Neuronal stem cell (in vitro differentiated cells): ENCODE data around the gene DNAH8.

ENCODE experiments used
- DNase-seq: peaks from one replicate; pipeline ENCODE4 v3.0.0-alpha.2; 2013; ENCODE audit warnings: low spot score
- H2AFZ ChIP-seq: one replicate; pipeline ENCODE4 v1.6.1; 2013; ENCODE audit warnings: mild to moderate bottlenecking, low read length, inconsistent platforms
- H2AK5ac ChIP-seq: 2 replicates; pipeline ENCODE4 v1.6.1; 2013; ENCODE audit warnings: low read depth, mild to moderate bottlenecking, inconsistent platforms, low read length, moderate library complexity, mixed read lengths
- H2BK120ac ChIP-seq: 2 replicates; pipeline ENCODE4 v1.6.1; 2013; ENCODE audit warnings: low read depth, mild to moderate bottlenecking, inconsistent platforms, low read length, moderate library complexity, mixed read lengths
- H2BK12ac ChIP-seq: one replicate; pipeline ENCODE4 v1.6.1; 2013; ENCODE audit warnings: low read length, inconsistent platforms
- H2BK15ac ChIP-seq: 2 replicates; pipeline ENCODE4 v1.6.1; 2013; ENCODE audit warnings: mild to moderate bottlenecking, low read length, inconsistent platforms, mixed read lengths
- H2BK5ac ChIP-seq: one replicate; pipeline ENCODE4 v1.6.1; 2013; ENCODE audit warnings: inconsistent platforms, mild to moderate bottlenecking, low read length, moderate library complexity
- H3K14ac ChIP-seq: one replicate; pipeline ENCODE4 v1.6.1; 2013; ENCODE audit warnings: low read length, inconsistent platforms
- H3K18ac ChIP-seq: 2 replicates; pipeline ENCODE4 v1.6.1; 2013; ENCODE audit warnings: low read length, inconsistent platforms
- H3K23ac ChIP-seq: 2 replicates; pipeline ENCODE4 v1.6.1; 2013; ENCODE audit warnings: low read depth, mild to moderate bottlenecking, mixed read lengths, low read length, inconsistent platforms; ENCODE audit not compliant: poor library complexity
- H3K27ac ChIP-seq: replicated peaks from 3 replicates; pipeline ENCODE4 v1.5.1; 2013; ENCODE audit warnings: low read length, inconsistent platforms
- H3K27me3 ChIP-seq, 3 experiments: 2 replicates each; pipeline ENCODE4 v1.6.1; 2013; ENCODE audit warnings: low read length in 3 of 3, mild to moderate bottlenecking in 2 of 3, inconsistent platforms in 1 of 3, low read depth in 1 of 3, mixed read lengths in 1 of 3, moderate library complexity in 1 of 3; ENCODE audit not compliant: control insufficient read depth in 3 of 3, insufficient read depth in 3 of 3
- H3K36me3 ChIP-seq, 2 donors: replicated peaks in 1 of 2; 2 replicates each; pipeline ENCODE4 v1.6.1; 2013; ENCODE audit warnings: low read length in 2 of 2; ENCODE audit not compliant: control insufficient read depth in 2 of 2, insufficient read depth in 2 of 2
- H3K4ac ChIP-seq: 2 replicates; pipeline ENCODE4 v1.6.1; 2013; ENCODE audit warnings: inconsistent platforms, mild to moderate bottlenecking, low read length, moderate library complexity
- H3K4me1 ChIP-seq, 2 donors: 1 replicate in 1 of 2; 2 replicates in 1 of 2; pipeline ENCODE4 v1.6.1; 2013; ENCODE audit warnings: low read length in 2 of 2, low read depth in 1 of 2; ENCODE audit not compliant: control insufficient read depth in 2 of 2, insufficient read depth in 1 of 2
- H3K4me2 ChIP-seq: one replicate; pipeline ENCODE4 v1.6.1; 2013; ENCODE audit warnings: mild to moderate bottlenecking, low read length, inconsistent platforms; ENCODE audit not compliant: insufficient read depth, poor library complexity, severe bottlenecking
- H3K4me3 ChIP-seq, 2 donors: 2 replicates each; pipeline ENCODE4 v1.5.1; 2013; ENCODE audit warnings: low read length in 2 of 2, mild to moderate bottlenecking in 2 of 2, inconsistent platforms in 1 of 2, moderate library complexity in 1 of 2
- H3K79me1 ChIP-seq: one replicate; pipeline ENCODE4 v1.6.1; 2013; ENCODE audit warnings: low read depth, mild to moderate bottlenecking, inconsistent platforms, low read length, moderate library complexity
- H3K9ac ChIP-seq: one replicate; pipeline ENCODE4 v1.6.1; 2013; ENCODE audit warnings: mild to moderate bottlenecking, low read depth, low read length, inconsistent platforms; ENCODE audit not compliant: poor library complexity
- H3K9me3 ChIP-seq, 2 donors: replicated peaks in 1 of 2; 2 replicates each; pipeline versions ENCODE3 to v1.6.1; 2013; ENCODE audit warnings: low read length in 2 of 2, mild to moderate bottlenecking in 2 of 2, inconsistent platforms in 1 of 2, low read depth in 1 of 2, mixed read lengths in 1 of 2, moderate library complexity in 1 of 2; ENCODE audit not compliant: control insufficient read depth in 2 of 2, insufficient read depth in 1 of 2
- H4K8ac ChIP-seq: one replicate; pipeline ENCODE4 v1.6.1; 2013; ENCODE audit warnings: low read depth, mild to moderate bottlenecking, inconsistent platforms, low read length, moderate library complexity
- H4K91ac ChIP-seq: one replicate; pipeline ENCODE4 v1.6.1; 2013; ENCODE audit warnings: low read length, low read depth, mild to moderate bottlenecking, inconsistent platforms; ENCODE audit not compliant: poor library complexity
- WGBS, 2 donors: extraction: QIAGEN DNeasy Blood & Tissue Kit; methylation state at CpG; one replicate each; pipeline ENCODE4 v1.1.7; 2013; ENCODE audit warnings: missing lambda C conversion rate in 2 of 2, mixed read lengths in 1 of 2; ENCODE audit not compliant: insufficient read length in 2 of 2, insufficient replicate concordance in 1 of 2; ENCODE audit errors: extremely low coverage in 2 of 2; 5-methylcytosine and 5-hydroxymethylcytosine counted together

The DNAH8 gene

DNA sequence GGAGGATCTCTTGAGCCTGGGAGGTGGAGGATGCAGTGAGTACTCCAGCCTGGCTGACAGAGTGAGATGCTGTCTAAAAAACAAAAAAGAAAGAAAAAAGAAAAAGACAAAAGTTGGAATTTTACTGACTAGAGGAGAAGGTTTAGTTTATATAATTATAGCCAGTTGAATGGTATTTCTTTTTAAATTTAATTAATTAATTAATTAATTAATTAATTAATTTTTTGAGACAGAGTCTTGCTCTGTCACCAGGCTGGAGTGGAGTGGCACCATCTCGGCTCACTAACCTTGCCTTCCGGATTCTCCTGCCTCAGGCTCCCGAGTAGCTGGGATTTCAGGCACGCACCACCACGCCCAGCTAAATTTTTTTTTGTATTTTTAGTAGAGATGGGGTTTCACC lies 8.7 kb downstream of the DNAH8 start:
- no peak overlapping the region for H3K23ac ChIP-seq
- H2AK5ac ChIP-seq: no peak overlapping the region
- H3K36me3 ChIP-seq: no peaks in the 10 kb centered on the region
- no peak overlapping the region for H3K9ac ChIP-seq
- H3K9me3 ChIP-seq: no peaks in the 10 kb centered on the region
- H3K79me1 ChIP-seq: no peaks in the 10 kb centered on the region
- no peak overlapping the region for H3K4me3 ChIP-seq
- H2BK5ac ChIP-seq: no peak overlapping the region
- H3K4me2 ChIP-seq: no peak overlapping the region
- H3K4ac ChIP-seq: no peak overlapping the region
- no peaks in the 10 kb centered on the region for H3K27me3 ChIP-seq
- H3K4me1 ChIP-seq: peaks cover 4 to 5% of the 10 kb centered on the region in 2 donors
- no peak overlapping the region for H4K8ac ChIP-seq
- no peak overlapping the region for H2AFZ ChIP-seq
- no peak overlapping the region for H3K27ac ChIP-seq
- H2BK120ac ChIP-seq: no peak overlapping the region
- no peak overlapping the region for H2BK12ac ChIP-seq
- no peak overlapping the region for H3K14ac ChIP-seq
- no peak overlapping the region for H3K18ac ChIP-seq
- no peak for DNase-seq
- WGBS, 2 donors: no CpG with 5 or more reads among the region's 5 CpGs
- H4K91ac ChIP-seq: no peak overlapping the region
- H2BK15ac ChIP-seq: no peak overlapping the region

DNA sequence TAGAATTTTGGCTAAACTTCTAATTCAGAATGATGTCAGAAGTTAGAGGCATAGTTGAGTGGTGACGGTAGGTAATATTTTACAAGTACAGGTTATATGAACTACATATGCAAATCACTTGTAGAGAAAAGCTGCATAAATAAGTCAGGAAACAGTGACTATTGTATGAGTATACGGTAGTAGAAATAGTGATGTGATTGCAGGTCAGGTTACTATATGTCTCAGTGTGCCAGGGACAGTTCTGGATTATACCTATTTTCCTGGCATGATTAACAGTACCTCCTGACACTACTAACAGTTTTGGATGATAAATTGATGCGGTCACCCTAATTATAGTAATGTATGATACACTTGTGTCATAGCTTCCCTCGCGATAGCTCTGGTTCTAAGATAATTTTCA lies 9.2 kb downstream of the DNAH8 start:
- Histone ChIP-seq H3K4me3 (no peak overlapping the region), H3K4ac (no peak overlapping the region), H3K36me3 (no peaks in the 10 kb centered on the region), H3K27ac (no peak overlapping the region), H2BK12ac (no peak overlapping the region), H3K79me1 (no peaks in the 10 kb centered on the region), H3K9ac (no peak overlapping the region), H3K4me2 (no peak overlapping the region), H4K91ac (no peak overlapping the region), H2BK5ac (no peak overlapping the region), H3K14ac (no peak overlapping the region), H4K8ac (no peak overlapping the region), H3K23ac (no peak overlapping the region), H3K4me1 (peaks cover 4 to 5% of the 10 kb centered on the region in 2 donors), H2BK120ac (no peak overlapping the region), H3K9me3 (no peaks in the 10 kb centered on the region), H2AFZ (no peak overlapping the region), H2BK15ac (no peak overlapping the region), H2AK5ac (no peak overlapping the region), H3K18ac (no peak overlapping the region), H3K27me3 (no peaks in the 10 kb centered on the region)
- WGBS, 2 donors: no CpG with 5 or more reads among the region's 5 CpGs
- no peak for DNase-seq

DNA sequence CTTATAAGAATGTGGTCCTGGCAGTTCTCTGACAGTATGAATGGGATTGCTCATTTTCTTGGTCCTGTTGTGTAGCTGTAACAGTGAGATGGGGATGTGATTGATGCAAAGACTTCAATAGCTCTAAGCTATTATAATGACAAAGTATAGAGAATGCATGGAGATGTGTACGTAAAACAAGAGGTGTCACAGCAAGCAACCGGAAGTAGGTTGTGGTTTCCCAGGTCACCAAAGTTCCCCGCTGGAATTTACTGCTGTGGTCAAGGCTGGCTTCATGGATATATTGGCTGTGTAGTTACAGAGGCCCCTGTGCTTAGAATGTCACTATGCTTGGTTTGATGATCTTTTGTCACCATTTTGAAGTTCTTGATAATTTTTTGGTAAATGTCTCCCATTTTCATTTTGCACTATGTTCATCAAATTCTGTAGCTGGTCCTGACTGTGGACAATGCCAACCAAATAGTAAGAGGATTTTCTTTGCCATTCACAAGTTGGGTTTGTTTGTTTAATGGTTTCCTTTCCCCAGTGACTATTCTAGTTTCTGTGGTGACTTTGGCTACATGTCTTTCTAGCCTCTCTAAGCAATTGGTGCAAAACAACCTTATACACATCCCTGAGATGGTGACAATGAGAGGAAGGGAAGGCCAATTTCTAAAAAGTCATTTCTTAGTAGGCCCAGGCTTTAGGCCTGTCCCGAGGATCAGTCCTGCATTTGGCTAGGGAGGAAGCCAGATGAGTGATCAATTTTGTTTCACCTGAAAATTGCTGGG lies 10.5 kb downstream of the DNAH8 start:
- no peak overlapping the region for H3K27ac ChIP-seq
- no peak overlapping the region for H3K9ac ChIP-seq
- H3K36me3 ChIP-seq: no peaks in the 10 kb centered on the region
- no peak overlapping the region for H2AK5ac ChIP-seq
- no peaks in the 10 kb centered on the region for H3K79me1 ChIP-seq
- no peak overlapping the region for H3K4ac ChIP-seq
- no peak overlapping the region for H4K91ac ChIP-seq
- no peak overlapping the region for H3K4me3 ChIP-seq
- no peak overlapping the region for H4K8ac ChIP-seq
- WGBS, 2 donors: no CpG with 5 or more reads among the region's 4 CpGs
- H3K23ac ChIP-seq: no peak overlapping the region
- H3K14ac ChIP-seq: no peak overlapping the region
- no peaks in the 10 kb centered on the region for H3K9me3 ChIP-seq
- H2BK120ac ChIP-seq: no peak overlapping the region
- no peak overlapping the region for H3K18ac ChIP-seq
- no peak overlapping the region for H2BK12ac ChIP-seq
- no peak overlapping the region for H2BK15ac ChIP-seq
- H3K4me1 ChIP-seq: peaks cover 2 to 5% of the 10 kb centered on the region in 2 donors
- H2AFZ ChIP-seq: peak overlapping the region; percentile 62
- H2BK5ac ChIP-seq: no peak overlapping the region
- H3K27me3 ChIP-seq: no peaks in the 10 kb centered on the region
- no peak for DNase-seq
- H3K4me2 ChIP-seq: no peak overlapping the region

DNA sequence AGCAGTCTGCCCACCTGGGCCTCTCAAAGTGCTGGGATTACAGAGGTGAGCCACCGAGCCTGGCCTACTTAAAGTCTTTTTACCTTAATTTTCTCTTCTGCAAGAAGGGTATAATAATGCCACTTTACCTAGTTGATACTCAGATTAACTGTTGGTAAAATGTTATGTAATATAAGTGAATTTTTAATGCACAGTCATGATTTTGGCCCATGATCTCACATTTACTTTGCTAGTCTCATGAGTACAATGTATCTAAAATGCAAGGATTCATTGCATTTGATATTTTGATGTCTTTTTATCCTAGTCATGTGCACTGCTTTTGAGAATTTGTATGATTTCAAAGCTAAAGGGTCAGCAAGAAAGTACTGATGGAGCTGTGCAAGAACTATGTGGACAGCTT lies 13.1 kb downstream of the DNAH8 start:
- Histone ChIP-seq H3K14ac (no peak overlapping the region), H3K27me3 (no peaks in the 10 kb centered on the region)

More for the DNA sequence above, 13.1 kb downstream of the DNAH8 start:
- Histone ChIP-seq H3K4me2 (no peak overlapping the region), H3K4me3 (no peak overlapping the region), H2BK5ac (no peak overlapping the region), H2BK120ac (no peak overlapping the region), H3K27ac (no peak overlapping the region), H3K36me3 (no peaks in the 10 kb centered on the region), H2AFZ (no peak overlapping the region), H2BK15ac (no peak overlapping the region), H3K9ac (no peak overlapping the region), H4K91ac (no peak overlapping the region), H3K9me3 (no peaks in the 10 kb centered on the region), H3K23ac (no peak overlapping the region), H2BK12ac (no peak overlapping the region), H3K79me1 (no peaks in the 10 kb centered on the region), H3K4me1 (peaks cover 3 to 7% of the 10 kb centered on the region in 2 donors), H2AK5ac (no peak overlapping the region), H3K18ac (no peak overlapping the region), H3K4ac (no peak overlapping the region), H4K8ac (no peak overlapping the region)
- no peak for DNase-seq
- no CpG with 5 or more reads among the region's 1 CpG for WGBS, 2 donors
